ENCODE measurements around the gene ANKRD23. TPM values are rescaled to one million over a fixed set of nuclear protein-coding genes. Genes with fewer than 3 reads are reported as not detected.

The ANKRD23 gene
- total RNA-seq, 2 experiments from 2014 or later: 6.5 to 6.7 TPM

- POLR2A ChIA-PET: no interaction called here
- no peaks in the 10 kb centered on the region for H3K9me3 ChIP-seq (ENCODE audit: low read length)
- peak overlapping the region; percentile 59 for H3K4me2 ChIP-seq (ENCODE audit: low read length)
- peaks cover 14% of the 10 kb centered on the region for H3K4me1 ChIP-seq (ENCODE audit: insufficient read depth, low read length, poor library complexity, severe bottlenecking)
- no peak overlapping the region for H3K27ac ChIP-seq (ENCODE audit: low read depth, low read length, poor library complexity, severe bottlenecking)
- intact Hi-C loops (cut with micrococcal nuclease; ENCODE audit: unreplicated experiment): no loop called here
- H3K9me2 ChIP-seq (ENCODE audit: insufficient read depth, low read length): no peaks in the 10 kb centered on the region
- H2AFZ ChIP-seq (ENCODE audit: low read length): no peak overlapping the region
- CTCF ChIA-PET (ENCODE audit: unreplicated experiment): no interaction called here
- no peaks in the 10 kb centered on the region for H3K79me2 ChIP-seq (ENCODE audit: insufficient read depth, low read depth, low read length)
- no TSS peak for BruUV-seq (replicated peaks)
- no peaks in the 10 kb centered on the region for H3K36me3 ChIP-seq (ENCODE audit: insufficient read depth, low read length)
- DNase-seq (ENCODE audit: low spot score): no peak
- H3K4me3 ChIP-seq (ENCODE audit: low read depth, low read length, poor library complexity, severe bottlenecking): peak overlapping the region; percentile 61
- no peaks in the 10 kb centered on the region for H4K20me1 ChIP-seq (ENCODE audit: insufficient read depth, low read length)
- 0 out of 2 replicates have a peak, but pooled peaks have one; percentile 34 for TF ChIP-seq CTCF (conservative IDR thresholded peaks at IDR 0.05; ENCODE audit: low read length)
- no peak for TF ChIP-seq EZH2phosphoT487 (IDR thresholded peaks at IDR 0.05; ENCODE audit: borderline replicate concordance, low read depth, low read length)
Measured at GRCh38 chr2:96869281-96869821, 25.5 kb upstream of the ANKRD23 start.

GRCh38 chr2:96868555-96869280 is 24.9 kb upstream of the ANKRD23 start:
- no peak for DNase-seq (ENCODE audit: low spot score)
- ChIA-PET POLR2A (interaction anchor here (0.7 kb wide), 1 partner anchor 27 kb away, joined by 3 read pairs; no protein-coding TSS in a partner anchor), CTCF (ENCODE audit: unreplicated experiment) (no interaction called here)
- no peaks in the 10 kb centered on the region for H3K9me2 ChIP-seq (ENCODE audit: insufficient read depth, low read length)
- H3K9me3 ChIP-seq (ENCODE audit: low read length): no peaks in the 10 kb centered on the region
- H3K4me1 ChIP-seq (ENCODE audit: insufficient read depth, low read length, poor library complexity, severe bottlenecking): peaks cover 13% of the 10 kb centered on the region
- H3K27ac ChIP-seq (ENCODE audit: low read depth, low read length, poor library complexity, severe bottlenecking): no peak overlapping the region
- no peaks in the 10 kb centered on the region for H4K20me1 ChIP-seq (ENCODE audit: insufficient read depth, low read length)
- H3K79me2 ChIP-seq (ENCODE audit: insufficient read depth, low read depth, low read length): no peaks in the 10 kb centered on the region
- no peaks in the 10 kb centered on the region for H3K36me3 ChIP-seq (ENCODE audit: insufficient read depth, low read length)
- BruUV-seq (replicated peaks): no TSS peak
- H3K4me3 ChIP-seq (ENCODE audit: low read depth, low read length, poor library complexity, severe bottlenecking): peak overlapping the region; percentile 61
- TF ChIP-seq CTCF (conservative IDR thresholded peaks at IDR 0.05; ENCODE audit: low read length) (peak; percentile 75), EZH2phosphoT487 (IDR thresholded peaks at IDR 0.05; ENCODE audit: borderline replicate concordance, low read depth, low read length) (no peak)
- peak overlapping the region; percentile 59 for H3K4me2 ChIP-seq (ENCODE audit: low read length)
- H2AFZ ChIP-seq (ENCODE audit: low read length): no peak overlapping the region
- intact Hi-C loops (cut with micrococcal nuclease; ENCODE audit: unreplicated experiment): no loop called here

All from OCI-LY7 (cell line).